ENCODE data around the gene C12orf76.
"Not testable (repeated sequence)": the region's sequence is repeated elsewhere in the genome, so short reads cannot be mapped to it uniquely, and the experiment has no call there.

The C12orf76 gene

DNA sequence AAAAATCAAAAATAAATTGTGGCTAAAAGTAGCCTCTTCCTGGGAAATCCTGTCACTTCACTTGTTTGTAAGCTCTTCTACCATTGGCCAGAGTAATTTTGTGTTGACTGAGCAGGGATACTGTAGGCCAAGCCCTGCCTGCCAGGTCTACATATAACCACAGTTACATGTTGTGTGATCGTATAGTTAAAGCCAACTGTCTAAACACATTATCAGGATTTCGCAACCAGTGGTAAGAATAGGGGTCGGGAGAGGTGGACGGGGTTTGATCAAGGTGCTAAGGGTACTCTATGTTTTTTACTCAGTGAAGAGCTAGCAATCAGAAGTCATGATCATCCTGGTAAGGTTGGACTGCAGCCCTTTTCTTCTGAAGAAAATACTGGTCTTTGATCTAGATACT lies 35.7 kb downstream of the C12orf76 start:
- no peak for DNase-seq (ENCODE audit: low spot score)
- Histone ChIP-seq H3K4me3 (no peak overlapping the region), H3K27ac (no peak overlapping the region)
- TF ChIP-seq, protein P1, sequence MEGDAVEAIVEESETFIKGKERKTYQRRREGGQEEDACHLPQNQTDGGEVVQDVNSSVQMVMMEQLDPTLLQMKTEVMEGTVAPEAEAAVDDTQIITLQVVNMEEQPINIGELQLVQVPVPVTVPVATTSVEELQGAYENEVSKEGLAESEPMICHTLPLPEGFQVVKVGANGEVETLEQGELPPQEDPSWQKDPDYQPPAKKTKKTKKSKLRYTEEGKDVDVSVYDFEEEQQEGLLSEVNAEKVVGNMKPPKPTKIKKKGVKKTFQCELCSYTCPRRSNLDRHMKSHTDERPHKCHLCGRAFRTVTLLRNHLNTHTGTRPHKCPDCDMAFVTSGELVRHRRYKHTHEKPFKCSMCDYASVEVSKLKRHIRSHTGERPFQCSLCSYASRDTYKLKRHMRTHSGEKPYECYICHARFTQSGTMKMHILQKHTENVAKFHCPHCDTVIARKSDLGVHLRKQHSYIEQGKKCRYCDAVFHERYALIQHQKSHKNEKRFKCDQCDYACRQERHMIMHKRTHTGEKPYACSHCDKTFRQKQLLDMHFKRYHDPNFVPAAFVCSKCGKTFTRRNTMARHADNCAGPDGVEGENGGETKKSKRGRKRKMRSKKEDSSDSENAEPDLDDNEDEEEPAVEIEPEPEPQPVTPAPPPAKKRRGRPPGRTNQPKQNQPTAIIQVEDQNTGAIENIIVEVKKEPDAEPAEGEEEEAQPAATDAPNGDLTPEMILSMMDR (IDR thresholded peaks at IDR 0.05) = no peak

DNA sequence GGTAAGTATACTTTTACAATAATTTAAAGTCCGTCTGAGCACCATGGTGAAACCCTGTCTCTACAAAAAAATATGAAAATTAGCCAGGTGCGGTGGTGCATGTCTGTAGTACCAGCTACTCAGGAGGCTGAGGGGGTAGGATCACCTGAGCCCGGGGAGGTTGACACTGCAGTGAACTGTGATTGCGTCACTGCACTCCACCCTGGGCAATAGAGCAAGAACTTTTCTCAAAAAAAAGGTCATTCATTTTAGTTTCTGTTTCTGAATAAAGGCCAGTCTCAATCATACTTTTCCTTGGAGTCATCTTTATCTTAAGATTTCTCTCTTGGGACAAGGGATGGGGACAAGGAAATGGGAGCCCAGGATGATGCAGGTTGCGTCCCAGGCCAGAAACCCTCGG lies 36.2 kb downstream of the C12orf76 start:
- DNase-seq (ENCODE audit: low spot score) = no peak
- TF ChIP-seq, protein P1 (IDR thresholded peaks at IDR 0.05) = no peak
- H3K27ac ChIP-seq = no peak overlapping the region
- H3K4me3 ChIP-seq = no peak overlapping the region

DNA sequence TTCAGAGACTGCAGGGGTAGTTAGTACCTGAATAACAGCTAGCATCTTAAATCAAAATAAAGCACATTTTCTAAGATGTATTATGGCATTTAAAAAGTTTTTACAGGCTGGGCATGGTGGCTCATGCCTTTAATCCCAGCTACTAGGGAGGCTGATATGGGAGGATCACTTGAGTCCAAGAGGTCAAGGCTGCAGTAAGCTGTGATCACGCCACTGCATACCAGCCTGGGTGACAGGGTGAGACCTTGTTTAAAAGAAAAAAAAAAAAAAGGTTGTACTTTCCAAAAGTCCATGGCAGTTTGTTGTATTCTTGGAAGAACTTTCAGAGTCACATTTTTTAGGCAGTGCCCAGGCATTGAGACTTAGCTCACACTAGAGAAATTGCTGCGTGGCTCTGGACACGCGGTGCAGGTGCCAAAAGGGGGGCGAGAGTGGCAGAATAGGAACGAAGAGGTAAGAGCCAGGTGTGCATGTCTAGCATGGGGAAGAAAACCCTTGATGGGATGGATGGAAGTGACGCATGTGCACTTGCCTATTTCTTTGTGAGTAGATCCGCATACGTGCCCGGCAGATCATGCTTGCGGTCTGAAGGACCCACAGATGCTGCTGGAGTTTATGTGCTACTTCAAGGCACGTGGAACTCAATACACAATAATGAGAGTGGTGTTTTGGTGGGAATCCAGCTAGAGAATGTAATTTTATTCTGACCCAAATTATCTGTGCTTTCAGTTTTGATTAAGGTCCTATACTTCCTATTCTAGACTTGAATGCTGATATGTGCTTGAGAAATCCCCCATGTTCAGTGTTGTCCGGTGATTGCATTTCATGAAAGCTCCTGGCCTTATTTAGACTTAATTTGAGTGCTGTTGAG lies 37.2 kb downstream of the C12orf76 start:
- TF ChIP-seq, protein P1 (IDR thresholded peaks at IDR 0.05) = no peak
- Histone ChIP-seq H3K4me3 (no peak overlapping the region), H3K27ac (no peak overlapping the region)
- no peak for DNase-seq (ENCODE audit: low spot score)

DNA sequence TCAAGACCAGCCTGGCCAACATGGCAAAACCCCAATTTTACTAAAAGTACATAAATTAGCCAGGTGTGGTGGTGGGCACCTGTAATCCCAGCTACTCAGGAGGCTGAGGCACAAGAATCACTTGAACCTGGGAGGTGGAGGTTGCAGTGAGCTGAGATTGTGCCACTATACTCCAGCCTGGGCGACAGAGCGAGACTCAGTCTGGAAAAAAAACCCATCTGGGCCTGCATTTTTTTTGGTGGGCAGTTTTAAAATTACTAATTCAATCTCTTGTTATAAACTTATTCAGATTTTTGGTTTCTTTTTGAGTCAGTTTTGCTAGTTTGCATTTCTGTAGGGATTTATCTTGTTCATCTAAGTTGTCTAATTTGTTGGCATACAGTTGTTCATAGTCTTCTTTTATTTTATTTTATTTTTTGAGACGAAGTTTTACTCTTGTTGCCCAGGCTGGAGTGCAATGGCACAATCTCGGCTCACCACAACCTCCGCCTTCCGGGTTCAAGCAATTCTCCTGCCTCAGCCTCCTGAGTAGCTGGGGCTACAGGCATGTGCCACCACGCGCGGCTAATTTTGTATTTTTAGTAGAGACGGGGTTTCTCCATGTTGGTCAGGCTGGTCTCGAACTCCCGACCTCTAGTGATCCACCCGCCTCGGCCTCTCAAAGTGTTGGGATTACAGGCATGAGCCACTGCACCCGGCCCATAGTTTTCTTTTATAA lies 39.5 kb downstream of the C12orf76 start:
- not testable (repeated sequence) for H3K27ac ChIP-seq; H3K4me3 ChIP-seq; DNase-seq (ENCODE audit: low spot score)

DNA sequence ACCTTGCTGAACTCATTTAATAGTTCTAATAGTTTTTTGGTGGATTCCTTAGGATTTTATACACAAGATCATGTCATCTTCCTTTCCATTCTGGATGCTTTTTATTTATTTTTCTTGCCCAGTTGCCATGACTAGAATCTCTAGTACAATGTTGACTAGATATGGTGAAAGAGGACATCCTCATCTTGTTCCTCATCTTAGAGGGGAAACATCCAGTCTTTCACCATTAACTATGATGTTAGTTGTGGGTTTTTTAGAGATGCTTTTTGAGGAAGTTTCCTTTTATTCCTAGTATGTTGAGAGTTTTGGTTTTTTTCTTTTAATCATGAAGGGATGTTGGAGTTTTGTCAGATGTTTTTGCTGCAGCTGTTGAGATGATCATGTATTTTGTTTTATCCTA lies 40.4 kb downstream of the C12orf76 start:
- H3K27ac ChIP-seq = no peak overlapping the region
- H3K4me3 ChIP-seq = no peak overlapping the region
- TF ChIP-seq, protein P1 (IDR thresholded peaks at IDR 0.05) = no peak
- DNase-seq (ENCODE audit: low spot score) = no peak

DNA sequence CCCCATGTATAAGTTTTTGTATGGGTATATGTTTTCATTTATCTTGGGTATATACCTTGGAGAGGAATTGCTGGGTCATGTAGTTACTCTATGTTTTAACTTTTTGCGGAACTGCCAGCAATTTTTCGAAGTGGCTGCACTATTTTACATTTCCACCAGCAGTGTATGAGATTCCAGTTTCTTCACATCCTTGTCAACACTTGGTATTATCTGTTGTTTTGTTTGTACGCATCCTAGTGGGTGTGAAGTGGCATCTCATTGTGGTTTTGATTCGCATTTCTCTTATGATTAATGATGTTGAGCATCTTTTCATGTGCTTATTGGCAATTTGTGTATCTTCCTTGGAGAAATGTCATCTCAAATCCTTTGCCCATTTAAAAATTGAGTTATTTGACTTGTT lies 42.2 kb downstream of the C12orf76 start:
- no peak overlapping the region for H3K27ac ChIP-seq
- no peak overlapping the region for H3K4me3 ChIP-seq
- DNase-seq (ENCODE audit: low spot score) = no peak
- TF ChIP-seq, protein P1 (IDR thresholded peaks at IDR 0.05) = no peak

DNA sequence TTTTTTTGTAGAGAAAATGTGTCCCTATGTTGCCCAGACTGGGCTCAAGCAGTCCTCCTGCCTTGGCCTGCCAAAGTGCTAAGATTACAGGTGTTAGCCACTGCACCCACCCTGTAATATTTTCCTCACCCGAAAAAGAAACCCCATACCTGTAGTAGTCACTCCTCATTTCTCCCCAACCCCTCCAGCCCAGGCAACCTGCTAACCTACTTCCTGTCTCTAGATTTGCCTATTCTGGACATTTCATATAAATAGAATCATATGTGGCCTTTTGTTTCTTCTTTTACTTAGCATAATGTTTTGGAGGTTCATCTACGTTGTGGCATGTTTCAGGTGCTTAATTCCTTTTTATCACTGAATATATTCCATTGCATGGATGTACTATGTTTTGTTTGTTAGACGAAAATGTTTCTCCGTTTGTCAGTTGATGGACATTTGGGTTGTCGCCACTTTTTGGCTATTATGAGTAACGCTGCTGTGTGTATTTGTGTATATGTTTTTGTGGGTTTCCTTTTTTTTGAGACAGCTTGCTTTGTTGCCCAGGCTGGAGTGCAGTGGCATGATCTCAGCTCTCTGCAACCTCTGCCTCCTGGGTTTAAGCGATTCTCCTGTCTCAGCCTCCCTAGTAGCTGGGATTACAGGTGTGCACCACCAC lies 42.9 kb downstream of the C12orf76 start:
- DNase-seq (ENCODE audit: low spot score) = no peak
- TF ChIP-seq, protein P1 (IDR thresholded peaks at IDR 0.05) = no peak
- no peak overlapping the region for H3K4me3 ChIP-seq
- H3K27ac ChIP-seq = no peak overlapping the region
